HG03354 (cell line): ENCODE results near the gene SNX1.
"Not testable (repeated sequence)": the region's sequence is repeated elsewhere in the genome, so short reads cannot be mapped to it uniquely, and the experiment has no call there.

Experiments
- ATAC-seq: cut with Tn5 transposase; IDR thresholded peaks from one replicate; pipeline ENCODE4 v1.9.1; 2021; ENCODE audit warnings: mild to moderate bottlenecking; ENCODE audit not compliant: unreplicated experiment, poor library complexity, severe bottlenecking

SNX1 gene

DNA sequence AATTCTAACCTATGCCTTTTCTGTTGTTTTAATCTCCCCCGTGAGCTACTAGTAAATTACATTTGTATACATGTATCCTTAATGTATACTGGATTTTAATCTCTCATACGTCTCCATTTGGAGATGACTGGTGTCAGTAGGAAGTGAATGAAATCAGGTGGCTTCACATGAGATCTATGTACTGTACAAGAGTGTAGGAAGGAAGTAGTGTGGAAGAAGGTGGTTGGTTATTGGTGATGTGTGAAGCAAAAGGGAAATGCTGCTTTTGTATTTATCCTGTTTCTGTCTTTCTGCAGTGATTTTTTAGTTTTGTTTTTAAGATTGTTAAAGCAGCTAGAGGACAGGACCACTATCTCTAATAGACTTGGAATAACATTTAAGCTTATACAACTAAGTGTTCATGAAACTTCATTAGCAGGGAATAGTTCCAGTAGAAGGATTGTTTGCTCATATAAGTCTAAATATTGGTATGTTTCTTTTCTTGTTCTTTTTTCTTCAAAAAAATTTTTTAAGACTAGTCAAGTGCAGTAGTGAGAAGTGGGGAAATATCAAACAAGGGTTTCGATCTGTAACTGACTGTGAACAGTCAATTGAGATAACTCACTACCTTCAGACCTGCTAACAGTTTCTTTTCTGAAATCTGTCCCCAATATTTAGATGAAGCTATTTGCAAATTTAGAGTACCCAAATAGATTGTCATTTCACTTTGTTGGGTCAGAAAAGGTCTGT is 15.3 kb downstream of the SNX1 start:
- no peak for ATAC-seq

DNA sequence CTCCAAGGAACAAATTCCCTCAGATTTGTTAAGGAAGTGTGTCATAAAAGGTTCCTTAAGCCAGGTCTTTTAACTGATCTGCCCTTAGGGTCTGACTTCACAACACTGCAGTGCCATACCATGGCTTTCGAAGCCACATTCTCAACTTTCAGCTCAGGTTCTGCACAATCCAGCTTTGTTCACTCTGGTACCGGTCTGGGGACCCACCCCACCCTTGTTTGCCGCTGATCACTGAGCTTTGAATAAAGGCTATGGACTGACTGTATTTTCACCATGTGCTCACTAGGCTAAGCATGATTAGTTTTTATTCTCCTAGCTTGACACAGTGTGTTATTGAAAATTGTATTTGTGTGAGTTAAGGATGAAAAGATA is 15.9 kb downstream of the SNX1 start:
- no peak for ATAC-seq

DNA sequence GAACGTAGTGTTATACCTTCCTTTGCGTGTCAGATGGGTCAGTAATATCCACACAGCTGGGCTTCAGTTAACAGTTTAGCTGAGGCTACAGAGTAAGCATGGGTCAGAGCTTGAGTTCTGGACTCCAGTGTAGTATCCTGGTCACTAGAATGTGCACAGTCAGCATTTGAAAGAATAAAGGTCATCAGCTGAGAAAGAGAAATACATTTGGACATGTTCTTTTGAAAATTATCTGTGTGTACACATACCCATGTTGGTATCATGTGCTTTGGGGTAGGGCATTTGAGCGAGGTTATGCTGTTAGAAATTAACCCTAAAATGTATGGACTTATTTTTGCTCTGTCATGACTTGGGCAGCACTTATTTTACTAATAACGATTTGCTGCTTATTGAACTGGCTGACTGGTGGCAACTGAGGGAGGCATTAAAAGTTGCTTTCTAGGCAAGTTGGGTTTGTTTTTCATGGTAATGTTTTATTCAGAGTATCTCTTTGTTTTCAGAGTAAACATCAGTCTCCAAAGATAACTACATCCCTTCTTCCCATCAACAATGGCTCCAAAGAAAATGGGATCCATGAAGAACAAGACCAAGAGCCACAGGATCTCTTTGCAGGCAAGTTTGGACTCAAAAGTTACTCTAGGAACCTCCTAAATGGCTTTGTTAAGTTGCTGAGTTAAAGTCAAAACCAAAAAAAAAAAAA is 16.4 kb downstream of the SNX1 start:
- no peak for ATAC-seq

DNA sequence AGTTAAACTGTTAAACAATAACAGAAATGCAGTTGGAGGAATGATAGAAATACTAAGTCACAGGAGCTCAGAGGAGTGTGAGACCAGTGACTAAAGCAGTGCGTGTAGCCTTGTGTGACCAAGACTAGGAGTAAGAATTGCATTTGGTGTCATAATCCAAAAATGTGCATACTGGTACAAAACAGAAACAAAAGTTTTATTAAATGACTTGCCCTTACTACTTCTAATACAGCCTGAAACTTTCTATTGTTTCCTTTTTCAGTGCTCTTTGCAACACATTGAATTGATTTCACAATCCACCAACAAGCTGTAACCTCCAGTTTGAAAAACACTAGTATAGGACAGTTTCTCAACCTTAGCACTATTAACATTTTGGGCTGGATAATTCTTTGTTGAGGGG is 17.1 kb downstream of the SNX1 start:
- ATAC-seq = no peak

DNA sequence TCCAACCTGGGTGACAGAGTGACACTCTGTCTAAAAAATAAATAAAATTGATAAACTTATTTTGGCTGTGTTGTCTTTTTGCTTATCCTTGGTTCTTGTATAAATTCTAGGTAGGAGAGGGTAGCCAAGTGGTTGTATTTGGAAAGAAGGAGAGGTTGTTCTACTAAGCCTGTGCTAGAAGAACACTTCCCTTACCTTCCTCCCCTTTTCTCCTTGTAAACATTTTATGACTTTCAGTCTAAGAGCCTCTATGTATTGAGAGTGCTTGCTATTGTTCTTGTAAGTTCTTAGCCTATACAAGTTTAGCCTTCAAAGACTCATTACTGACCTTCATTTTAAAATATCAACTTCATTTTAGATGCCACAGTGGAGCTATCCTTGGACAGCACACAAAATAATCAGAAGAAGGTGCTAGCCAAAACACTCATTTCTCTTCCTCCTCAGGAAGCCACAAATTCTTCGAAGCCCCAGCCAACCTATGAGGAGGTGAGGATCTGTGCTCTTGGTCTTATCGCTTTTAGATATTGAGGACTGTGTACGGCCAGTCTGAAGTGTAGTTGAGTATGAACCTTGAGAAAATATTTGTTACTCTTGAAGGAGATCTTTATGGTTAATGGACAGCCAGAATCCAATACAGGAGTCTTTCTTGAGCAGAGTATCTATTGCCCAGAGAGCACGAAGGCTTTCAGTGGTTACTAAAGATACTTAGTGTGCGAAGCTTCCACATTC is 22.1 kb downstream of the SNX1 start:
- no peak for ATAC-seq

DNA sequence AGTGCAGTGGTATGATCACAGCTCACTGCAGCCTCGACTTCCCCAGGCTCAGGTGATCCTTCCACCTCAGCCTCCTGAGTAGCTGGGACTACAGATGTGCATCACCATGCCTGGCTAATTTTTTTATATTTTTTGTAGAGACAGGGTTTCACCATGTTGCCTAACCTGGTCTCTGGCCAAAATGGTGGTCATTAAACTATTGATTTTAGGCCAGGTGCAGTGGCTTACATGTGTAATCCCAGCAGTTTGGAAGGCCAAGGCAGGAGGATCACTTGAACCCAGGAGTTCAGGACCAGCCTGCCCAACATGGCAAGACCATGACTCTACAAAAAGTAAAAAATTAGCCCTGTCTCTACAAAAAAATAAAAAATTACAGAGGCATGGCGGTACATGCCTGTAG is 24.5 kb downstream of the SNX1 start:
- not testable (repeated sequence) for ATAC-seq

DNA sequence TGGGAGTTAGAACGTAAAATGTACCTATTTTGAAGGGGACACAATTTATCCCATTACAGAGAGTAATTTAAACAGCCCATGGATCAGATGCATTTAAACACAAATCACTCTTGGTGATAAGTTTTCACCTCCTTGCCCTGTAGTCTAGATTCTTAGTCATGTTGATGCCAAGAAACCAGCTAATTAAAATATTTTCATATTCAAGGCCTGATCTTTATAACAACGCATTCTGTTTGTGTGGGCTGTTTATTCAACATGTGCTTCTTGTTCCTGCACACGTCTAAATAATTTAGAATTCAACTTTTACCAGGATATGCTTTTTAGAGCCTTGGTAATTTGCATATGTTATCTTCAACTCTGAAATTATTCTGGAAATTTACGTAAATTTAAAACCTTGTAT is 25.8 kb downstream of the SNX1 start:
- no peak for ATAC-seq

DNA sequence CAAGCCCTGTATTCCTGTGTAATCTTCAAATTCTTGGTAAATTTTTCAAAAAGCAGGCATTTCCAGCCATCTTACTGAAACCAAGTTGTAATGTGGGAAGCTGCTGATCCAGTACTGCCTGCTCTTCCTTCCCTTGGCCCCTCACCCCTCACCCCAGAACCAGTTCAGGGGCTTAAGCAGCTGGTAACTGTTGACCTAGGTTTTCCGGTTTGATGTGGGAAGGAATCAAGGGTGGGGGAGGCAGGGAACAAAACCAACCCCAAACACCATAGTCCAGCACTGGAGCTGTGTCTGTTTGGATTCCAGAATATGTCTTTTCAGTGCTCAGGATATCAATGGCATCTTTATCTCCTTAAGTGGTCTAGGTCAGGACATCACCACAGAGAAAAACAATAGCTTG is 26.7 kb downstream of the SNX1 start:
- ATAC-seq = no peak

DNA sequence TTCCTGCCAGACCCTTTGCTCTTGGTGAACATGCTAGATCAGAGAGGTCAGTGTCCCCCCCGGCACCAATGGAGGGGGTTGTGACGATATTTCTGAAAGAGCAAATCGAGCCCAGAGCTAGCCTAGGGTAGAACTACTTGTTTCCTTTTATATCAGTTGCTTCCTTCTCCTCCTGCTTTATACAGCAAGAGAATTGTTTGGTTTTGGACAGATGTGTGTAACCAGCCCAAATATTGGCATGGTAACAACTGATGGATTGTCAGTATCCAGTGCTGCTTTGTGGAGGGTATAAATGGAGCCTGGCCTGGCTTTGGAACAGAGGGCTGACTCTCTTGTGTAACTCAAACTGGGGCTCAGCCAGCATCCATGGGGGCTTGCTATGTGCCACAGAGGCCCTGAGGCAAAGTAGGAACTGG is 27.2 kb downstream of the SNX1 start:
- ATAC-seq = no peak

DNA sequence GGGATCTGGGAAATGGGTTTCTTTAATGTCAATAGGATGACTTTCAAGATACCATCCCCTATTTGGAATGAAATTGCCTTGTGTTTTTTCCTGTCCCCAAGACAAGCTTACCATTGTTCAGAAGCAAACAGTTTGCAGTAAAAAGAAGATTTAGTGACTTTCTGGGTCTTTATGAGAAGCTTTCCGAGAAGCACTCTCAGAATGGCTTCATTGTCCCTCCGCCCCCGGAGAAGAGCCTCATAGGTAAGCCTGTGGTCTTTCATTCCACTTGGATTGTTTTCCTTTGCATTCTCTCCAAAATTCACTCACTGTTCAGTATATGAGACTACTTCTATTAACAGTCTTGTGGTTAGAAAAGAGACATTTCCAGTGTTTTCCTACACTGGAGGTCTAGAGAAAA is 30.2 kb downstream of the SNX1 start:
- ATAC-seq = no peak

DNA sequence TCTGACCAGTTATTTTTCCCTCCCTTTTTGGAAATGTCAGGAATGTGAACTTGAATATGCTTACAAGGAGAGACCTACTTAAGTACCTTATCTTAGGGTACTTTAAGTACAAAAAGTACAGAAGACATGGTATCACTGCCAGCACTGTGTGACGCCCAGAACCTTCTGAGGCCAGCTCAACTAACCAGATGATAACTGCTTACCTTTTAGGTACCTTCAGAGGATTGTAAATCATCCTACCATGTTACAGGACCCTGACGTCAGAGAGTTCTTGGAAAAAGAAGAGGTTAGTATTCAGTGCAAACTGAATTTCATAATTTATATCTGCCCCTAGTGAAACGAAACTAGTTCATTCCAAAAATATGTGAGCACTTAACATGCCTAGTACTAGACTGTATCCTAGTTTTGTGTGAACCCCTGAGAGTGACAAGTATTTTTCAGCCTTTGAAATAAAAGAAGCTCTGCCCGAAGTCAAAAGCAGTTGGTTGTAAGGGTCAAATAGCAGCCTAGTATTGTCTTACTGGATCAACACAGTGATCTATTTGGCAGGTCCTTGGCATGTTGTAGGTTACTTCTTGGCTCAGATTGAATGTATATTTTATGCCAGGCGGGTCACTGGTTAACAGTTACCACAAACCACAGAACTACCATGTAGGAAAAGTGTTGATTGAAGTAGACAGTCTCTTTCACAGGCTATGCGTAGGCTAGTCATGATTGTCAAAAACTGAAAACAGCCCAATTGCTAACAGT is 31.9 kb downstream of the SNX1 start:
- no peak for ATAC-seq

DNA sequence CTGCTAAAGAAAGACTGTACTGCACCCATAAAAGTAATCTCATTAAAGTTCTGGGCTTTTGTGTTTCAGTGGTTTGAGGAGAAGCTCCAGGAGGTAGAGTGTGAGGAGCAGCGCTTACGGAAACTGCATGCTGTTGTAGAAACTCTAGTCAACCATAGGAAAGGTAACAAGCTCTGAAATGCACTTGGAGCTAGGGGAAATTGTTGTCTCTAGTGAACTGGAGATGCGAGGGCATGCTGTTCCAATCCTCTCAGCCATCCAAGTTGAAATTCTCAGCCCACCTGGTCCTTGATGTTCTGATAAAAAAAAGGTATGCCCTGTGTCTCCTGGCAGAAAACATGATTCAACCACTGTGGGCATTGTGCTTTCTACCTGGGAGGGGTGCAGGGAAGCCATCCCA is 34.4 kb downstream of the SNX1 start:
- ATAC-seq = no peak

DNA sequence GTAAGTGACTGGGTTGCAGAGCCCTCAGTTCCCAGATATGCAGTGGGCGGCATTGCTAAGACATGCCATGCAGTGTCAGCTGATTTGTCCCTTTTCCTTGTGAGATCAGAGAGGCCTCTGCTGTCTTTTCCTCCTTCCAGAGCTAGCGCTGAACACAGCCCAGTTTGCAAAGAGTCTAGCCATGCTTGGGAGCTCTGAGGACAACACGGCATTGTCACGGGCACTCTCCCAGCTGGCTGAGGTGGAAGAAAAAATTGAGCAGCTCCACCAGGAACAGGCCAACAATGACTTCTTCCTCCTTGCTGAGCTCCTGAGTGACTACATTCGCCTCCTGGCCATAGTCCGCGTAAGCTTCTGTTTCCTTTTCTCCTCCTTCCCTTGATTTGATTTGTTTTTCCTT is 35.8 kb downstream of the SNX1 start:
- no peak for ATAC-seq

DNA sequence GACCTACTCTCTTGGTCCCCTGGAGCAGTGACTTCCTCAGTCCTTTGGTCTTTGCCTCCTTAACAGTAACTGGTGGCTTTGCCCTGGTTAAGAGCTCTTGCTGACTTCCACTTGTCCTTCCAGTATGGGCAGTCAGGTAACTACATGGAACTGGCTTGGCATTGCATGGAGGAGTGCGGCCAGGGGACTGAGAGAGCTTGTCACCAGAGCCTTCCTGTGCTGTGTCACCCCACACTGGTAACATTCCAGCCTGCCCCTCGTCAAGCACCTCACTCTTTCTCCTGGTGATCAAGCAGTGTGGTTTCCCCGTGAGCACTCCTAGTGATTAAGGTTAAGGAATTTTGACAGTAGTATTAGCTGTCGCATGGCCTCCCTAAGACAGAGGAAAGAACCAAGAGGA is 36.4 kb downstream of the SNX1 start:
- no peak for ATAC-seq

DNA sequence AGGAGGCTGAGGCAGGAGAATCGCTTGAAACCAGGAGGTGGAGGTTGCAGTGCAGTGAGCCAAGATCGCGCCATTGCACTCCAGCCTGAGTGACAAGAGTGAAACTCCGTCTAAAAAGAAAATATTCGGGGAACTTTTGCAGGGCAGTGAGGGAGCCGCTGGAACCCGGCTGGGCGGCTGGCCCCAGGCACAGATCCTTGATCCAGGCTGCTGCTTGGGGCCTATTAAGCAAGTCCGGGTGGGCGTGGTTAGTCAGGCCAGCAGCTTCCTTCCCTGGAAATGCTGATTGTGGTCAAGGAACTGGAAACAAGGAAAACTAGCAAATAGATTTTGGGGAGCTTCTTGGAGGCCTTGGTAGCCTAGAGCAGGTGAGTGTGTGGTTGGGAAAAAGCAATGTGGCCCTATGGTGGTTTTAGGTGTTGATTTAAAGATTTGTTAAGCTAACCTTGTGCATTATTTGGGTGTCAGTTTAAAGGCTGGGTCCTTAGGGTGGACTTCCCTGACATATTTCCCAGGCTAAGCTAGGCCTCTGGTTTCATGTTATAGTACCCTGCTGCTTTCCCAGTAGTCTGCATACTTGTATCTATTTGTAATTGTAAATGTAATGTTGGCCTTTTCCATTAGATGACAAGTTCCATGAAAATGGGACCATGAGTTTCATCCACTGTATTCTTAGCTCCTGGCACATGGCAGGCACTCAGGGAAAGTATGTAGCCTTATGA is 38.0 kb downstream of the SNX1 start:
- ATAC-seq = no peak

DNA sequence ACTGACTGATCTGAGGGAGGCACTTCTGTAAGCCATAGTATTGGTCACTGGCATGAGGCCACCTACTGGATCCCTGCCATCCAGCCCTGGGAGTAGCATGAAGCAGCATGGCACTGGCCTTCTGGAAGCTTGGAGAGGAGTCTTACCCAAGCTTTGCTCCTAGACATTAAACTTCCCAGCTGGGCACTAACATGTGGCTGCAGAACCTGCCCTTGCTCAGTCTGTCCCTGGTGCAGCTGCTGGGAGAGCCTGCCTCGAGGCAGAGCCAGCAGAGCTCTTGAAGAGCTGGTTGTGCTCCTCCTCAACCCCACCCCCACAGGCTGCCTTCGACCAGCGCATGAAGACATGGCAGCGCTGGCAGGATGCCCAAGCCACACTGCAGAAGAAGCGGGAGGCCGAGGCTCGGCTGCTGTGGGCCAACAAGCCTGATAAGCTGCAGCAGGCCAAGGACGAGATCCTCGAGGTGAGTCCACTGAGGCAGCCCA is 38.6 kb downstream of the SNX1 start:
- no peak for ATAC-seq

DNA sequence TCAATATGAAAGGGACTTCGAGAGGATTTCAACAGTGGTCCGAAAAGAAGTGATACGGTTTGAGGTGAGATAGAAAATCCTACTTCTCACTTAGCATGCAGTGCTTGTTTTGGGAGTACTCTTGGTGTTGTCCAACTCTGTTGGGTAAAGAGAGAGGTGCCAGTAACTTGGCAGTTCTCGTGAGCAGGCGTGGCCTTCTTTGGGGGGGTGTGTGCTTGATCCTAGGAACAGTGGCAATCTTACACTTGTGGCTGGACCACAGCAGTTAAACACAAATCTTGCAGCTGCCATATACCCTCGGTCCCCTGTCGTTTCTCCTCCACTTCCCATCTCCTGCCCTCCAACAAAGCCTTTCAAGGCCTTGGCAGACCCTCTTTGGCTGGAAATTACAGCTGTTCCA is 40.6 kb downstream of the SNX1 start:
- no peak for ATAC-seq

DNA sequence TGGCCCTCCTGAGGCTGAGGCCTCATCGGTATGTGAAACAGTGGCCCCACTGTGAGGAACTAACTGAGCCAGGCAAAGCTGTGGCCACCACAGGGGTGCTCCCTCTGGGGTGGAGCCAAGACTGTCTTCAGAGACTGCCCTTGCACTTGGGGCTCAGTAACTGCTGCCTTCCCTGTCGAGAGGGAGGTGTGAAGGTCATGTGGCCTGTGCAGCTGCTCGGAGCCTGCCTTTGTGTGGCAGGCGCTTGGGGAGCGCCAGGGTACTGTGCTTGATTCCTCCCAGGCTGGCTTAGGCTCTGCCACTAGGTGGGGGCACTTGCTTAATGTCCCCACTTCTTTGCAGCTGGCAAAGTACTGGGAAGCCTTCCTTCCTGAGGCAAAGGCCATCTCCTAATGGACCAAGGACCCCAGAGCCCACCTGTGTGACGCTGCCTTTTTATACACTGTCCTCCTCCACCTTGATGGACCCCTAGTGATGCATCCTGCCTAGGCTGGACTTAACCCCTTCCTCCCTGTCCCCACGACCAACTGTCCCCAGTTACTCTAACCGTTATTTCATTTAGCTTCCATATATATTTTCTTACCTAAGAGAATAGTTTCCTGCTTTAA is 41.5 kb downstream of the SNX1 start:
- no peak for ATAC-seq

DNA sequence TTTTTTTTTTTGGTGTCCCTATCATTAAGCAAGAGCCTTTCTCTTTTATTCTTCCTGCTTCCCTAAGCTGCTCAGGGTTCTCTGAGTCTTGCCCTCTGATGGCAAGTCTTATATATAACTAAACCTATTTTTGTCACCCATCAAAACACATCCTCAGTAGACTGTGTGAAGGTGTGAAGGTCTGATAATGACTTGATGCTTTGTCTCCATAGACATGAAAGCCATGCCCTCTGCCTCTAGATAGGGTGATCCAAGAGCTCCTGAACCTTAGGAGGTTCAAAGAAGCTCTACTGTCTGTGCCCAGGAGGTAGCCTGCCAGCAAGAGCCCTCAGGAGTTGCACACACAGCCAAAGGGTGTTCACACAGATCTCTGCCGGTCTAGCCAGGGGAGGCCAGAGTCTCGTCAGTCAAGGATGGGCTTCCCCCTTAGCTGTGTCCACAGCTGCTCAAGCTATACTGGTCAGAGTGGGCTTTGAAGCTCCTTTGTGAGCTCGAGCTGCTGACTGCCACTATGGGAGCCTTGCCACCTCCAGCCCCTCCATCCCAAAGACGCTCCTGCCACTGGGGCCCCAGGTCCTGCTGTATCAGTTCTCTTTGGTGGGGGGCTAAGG is 42.7 kb downstream of the SNX1 start:
- ATAC-seq = no peak
